ENCODE results near the gene GRIN1.
A peak's percentile ranks its signal among the peaks of the same experiment; 100 is the strongest.

The GRIN1 gene

GRCh38 chr9:137138722-137139467 lies at the start of gene GRIN1:
GRIN1 (plus strand) TSS chr9:137139154; CDS start chr9:137139487, 333 bp downstream.
- DNase-seq (ENCODE audit: low read depth in 2 of 2): no peak

- no peak for DNase-seq (ENCODE audit: low read depth in 2 of 2)
These were observed 49.6 kb upstream of the GRIN1 start for GRCh38 chr9:137089232-137089947.

GRCh38 chr9:137095664-137096517 lies 43.1 kb upstream of the GRIN1 start:
- DNase-seq (ENCODE audit: low read depth in 2 of 2): peak; percentile 75 to 77

- DNase-seq (ENCODE audit: low read depth in 2 of 2): no peak
These were observed 42.0 kb upstream of the GRIN1 start for GRCh38 chr9:137096785-137097546.

GRCh38 chr9:137097761-137098462 lies 41.0 kb upstream of the GRIN1 start:
- no peak for DNase-seq (ENCODE audit: low read depth in 2 of 2)

GRCh38 chr9:137099231-137099630 lies 39.7 kb upstream of the GRIN1 start:
- no peak for DNase-seq (ENCODE audit: low read depth in 2 of 2)

- no peak for DNase-seq (ENCODE audit: low read depth in 2 of 2)
These were observed 35.6 kb upstream of the GRIN1 start for GRCh38 chr9:137103206-137103999.

- no peak for DNase-seq (ENCODE audit: low read depth in 2 of 2)
These were observed 32.9 kb upstream of the GRIN1 start for GRCh38 chr9:137105814-137106661.

GRCh38 chr9:137106662-137107250 lies 32.2 kb upstream of the GRIN1 start:
- DNase-seq (ENCODE audit: low read depth in 2 of 2): no peak

GRCh38 chr9:137107312-137107921 lies 31.5 kb upstream of the GRIN1 start:
- DNase-seq (ENCODE audit: low read depth in 2 of 2): no peak

GRCh38 chr9:137107982-137108381 lies 31.0 kb upstream of the GRIN1 start:
- DNase-seq (ENCODE audit: low read depth in 2 of 2): no peak

GRCh38 chr9:137108608-137109249 lies 30.2 kb upstream of the GRIN1 start:
- DNase-seq (ENCODE audit: low read depth in 2 of 2): no peak

- DNase-seq (ENCODE audit: low read depth in 2 of 2): no peak
These were observed 29.5 kb upstream of the GRIN1 start for GRCh38 chr9:137109250-137110146.

- no peak for DNase-seq (ENCODE audit: low read depth in 2 of 2)
These were observed 28.6 kb upstream of the GRIN1 start for GRCh38 chr9:137110147-137110910.

GRCh38 chr9:137110911-137111787 lies 27.8 kb upstream of the GRIN1 start:
- DNase-seq (ENCODE audit: low read depth in 2 of 2): no peak
